SW 1271 (cell line): ENCODE results near the gene HSD17B10.
"Not testable (repeated sequence)": the region's sequence is repeated elsewhere in the genome, so short reads cannot be mapped to it uniquely, and the experiment has no call there.

ENCODE experiments used
- DNase-seq, 2 experiments: peaks; one replicate each; lab custom pipeline; 2025; lab: John Stamatoyannopoulos, UW

HSD17B10 gene

DNA sequence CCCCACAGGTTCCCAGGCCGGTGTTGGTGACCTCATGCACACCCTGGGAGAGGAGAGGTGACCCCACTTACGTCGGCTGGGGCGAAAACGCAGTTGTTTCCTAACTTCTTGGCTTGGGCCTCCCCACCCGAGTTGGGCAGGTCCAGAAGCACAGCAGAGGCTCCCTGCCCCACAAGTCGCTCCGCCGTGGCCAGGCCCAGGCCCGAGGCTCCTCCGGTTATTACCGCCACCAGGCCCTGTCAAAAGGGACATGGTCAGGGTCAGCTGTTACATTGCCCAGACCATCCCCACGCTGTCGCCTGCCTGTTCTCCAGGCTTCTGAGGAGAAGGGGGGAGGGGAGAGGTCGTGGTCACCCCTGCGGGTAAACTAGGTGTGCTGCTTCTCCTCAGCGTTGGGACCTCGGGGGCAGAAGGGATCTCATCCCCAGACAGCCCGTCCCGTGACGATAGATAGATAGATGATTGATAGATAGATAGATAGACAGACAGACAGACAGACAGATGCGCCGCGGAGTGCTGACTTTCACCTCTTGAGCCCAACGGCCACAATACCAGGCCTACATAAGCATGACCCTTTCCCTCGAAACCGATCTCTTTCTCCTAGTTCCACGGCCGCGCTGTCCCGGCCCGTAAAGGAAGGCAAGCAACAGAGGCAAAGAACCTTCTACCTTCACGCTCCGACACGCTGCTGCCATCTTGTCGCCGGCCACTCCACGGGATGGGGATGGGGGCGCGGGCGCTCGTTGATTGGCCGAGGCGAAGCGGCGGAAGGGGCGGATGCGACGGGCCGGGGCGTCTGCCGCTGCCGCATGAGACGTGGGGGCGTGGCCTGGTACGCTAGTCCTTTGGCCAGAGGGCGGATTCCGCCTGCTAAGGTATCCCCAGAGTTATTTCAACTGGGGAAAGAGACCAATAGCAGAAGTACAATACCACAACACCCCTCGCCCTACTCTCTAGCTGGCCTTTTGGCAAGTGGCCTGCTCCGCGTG lies at the start of gene HSD17B10:
TSS of gene HSD17B10 (minus strand) at position 720 of the 989 bp plus-strand sequence. CDS start at position 695, 25 bp downstream.
- peak; percentile 1 to 64 for DNase-seq

DNA sequence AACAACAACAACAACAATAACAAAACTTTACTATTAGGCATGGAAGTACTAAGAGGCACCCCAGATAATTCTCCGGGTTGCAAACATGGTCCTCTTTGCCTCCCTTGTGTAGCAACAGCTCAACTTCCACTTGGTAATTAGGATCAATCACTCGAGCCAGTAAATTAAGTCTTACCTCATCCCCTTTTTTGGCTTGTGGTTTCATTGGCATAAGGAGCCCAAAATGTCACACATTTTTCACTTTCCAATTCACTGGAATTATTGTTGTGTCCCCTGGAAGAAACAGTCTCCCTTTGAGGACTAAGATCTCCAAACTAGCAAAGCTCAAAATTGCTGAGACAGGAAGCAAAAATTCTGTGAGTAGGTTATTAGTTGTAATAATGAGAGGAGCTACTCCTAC lies 49.2 kb upstream of the HSD17B10 start:
- DNase-seq: no peak

DNA sequence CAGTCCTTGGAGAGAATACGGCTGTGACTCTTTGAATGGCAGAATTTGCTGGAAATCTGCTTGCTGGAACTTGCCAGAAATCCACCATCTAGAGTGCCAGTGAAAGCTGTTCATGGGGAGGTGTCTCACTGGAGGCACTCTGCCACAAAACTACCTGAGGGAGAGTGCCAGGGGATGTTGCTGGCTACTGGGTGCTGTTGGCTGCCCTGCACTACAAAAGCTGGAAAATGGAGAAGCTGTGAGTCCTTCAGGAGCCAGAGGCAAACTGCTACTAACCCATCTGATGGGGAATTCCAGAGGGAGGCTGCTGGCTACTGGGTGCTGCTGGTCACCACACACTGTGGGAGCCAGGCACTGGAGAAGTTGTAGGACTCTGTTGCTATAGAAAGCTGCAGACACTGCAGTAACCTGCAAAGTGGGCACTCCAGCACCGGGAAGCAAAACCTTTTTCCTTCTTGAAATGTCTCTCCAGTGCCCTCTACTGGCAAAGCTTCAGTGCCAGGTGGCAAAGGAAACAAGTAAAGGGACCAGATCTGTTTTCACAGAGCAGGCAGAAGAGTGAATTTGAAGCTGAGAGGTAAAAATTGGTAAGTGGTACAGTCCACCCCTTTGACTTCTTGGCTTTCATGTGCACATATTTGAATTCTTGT lies 47.8 kb upstream of the HSD17B10 start:
- peak in 1 of 2 experiments; percentile 3 for DNase-seq

DNA sequence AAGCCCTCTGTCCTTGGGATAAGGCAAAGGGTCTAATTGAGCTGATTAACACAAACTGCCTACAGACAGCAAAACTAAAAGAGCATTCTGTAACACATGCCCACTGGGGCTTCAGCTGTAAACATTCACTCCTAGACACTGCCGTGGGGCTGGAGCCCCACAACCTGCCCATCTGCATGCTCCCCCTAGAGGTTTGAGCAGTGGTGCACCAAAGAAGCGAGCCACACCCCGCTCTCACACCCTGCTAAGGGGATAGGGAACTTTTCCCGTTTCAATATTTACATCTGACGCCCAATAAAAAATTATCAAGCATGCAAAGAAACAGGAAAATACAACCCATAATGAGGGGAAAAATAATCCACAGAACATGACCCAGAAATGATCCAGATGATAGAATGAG lies 46.9 kb upstream of the HSD17B10 start:
- no peak for DNase-seq

DNA sequence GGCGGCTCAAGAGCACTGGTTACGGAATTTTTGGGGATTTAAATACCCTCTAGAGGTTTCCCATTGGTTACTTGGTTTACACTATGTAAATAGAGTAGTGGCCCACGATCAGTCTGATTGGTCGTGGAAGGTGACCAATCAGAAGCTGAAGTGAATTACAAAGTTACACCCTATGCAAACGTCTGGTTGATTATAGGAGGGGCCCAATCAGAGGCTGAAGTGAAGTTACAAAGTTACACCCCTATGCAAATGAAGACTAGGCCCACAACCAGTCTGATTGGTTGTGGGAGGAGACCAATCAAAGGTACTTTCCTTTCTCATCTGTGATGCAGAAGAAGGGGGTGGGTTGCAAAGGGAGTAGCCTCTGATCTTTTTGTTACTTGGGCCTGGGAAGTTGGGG lies 45.1 kb upstream of the HSD17B10 start:
- DNase-seq: no peak

DNA sequence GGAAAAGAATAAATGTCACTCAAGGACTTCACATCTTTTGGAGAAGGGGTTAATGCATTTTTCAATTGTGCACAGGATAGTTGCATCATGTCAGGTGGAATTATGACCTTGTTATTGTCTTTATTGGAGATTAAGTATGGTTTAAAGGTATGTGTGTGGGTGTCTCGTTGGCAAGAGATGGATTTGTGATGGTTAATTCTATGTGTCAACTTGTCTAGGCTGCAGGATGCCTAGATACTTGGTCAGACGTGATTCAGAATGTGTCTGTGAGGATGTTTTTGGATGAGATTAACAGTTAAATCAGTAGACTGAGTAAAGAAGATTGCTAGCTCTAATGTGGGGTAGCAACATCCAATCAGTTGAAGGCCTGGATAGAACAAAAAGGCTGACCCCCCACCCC lies 42.2 kb upstream of the HSD17B10 start:
- DNase-seq: no peak

DNA sequence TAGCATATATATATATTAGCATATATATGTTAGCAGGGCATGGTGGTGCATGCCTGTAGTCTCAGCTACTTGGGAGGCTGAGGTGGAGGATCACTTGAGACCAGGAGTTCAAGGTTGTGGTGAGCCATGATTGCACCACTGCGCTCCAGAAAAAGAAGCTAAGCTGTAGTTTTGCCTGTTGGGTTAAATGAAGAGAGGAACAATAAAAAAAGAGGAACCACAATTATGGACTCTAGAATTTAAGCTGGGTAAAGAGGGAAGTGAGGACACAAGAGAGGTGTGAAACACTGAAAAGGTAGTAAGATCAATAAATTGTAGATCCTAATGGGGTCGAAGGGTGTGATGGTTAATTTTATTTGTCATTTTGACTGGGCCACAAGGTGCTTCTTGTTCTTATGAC lies 40.5 kb upstream of the HSD17B10 start:
- DNase-seq: no peak

DNA sequence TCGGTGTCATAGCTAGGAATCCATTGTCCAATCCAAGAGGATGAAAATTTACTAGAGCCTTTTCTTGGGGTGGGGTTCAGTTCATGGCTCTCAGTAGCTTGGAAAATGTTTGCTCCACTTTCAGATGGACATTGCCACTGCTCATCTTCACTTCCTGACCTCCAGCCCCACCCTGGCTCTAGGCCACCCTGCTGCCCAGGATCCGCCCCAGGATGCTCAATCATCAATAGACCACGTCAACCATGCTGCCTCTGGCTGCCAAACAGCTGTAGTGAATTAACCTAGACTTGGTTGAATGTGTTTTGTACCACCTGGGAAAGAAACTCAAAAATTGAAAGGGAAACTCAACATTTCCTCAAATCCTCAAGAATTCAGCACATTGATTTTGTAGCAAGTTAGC lies 37.2 kb upstream of the HSD17B10 start:
- DNase-seq: no peak

GRCh38 chrX:53468659-53469058 lies 34.5 kb upstream of the HSD17B10 start:
- DNase-seq: not testable (repeated sequence)

DNA sequence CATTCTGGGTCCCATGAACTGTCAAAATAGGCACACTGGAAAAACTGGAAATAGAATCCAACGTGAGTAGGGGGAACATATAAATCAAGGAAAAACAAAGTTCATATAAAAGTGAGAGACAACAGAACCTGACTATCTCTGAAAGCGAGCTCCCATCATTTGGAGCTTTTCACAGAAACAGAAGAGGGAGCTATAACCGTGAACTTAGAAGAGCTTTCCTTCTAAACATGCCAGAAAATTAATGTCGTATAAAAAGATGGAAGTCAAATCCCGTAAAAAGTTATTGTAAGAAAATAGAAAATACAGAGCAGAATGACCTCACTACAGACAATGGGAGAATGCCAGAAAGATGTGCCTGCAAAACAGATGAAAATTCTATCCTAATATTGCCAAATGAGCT lies 23.9 kb upstream of the HSD17B10 start:
- no peak for DNase-seq

GRCh38 chrX:53456254-53456653 lies 22.1 kb upstream of the HSD17B10 start:
- no peak for DNase-seq

DNA sequence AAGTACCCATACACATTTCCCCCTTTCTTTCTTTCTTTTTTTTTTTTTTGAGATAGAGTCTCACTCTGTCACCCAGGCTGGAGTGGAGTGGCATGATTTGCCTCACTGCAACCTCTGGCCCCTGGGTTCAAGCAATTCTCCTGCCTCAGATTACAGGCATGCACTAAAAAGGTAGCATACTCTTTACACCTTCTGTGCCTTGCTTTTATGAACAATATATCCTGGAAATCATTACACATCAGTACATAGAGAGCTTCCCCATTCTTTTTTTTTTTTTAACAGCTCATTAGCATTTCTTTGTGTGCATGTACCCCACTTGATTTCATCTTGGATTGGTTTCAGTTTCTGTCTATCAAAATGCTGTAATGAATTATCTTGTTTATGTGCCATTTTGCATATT lies 18.6 kb upstream of the HSD17B10 start:
- no peak for DNase-seq

DNA sequence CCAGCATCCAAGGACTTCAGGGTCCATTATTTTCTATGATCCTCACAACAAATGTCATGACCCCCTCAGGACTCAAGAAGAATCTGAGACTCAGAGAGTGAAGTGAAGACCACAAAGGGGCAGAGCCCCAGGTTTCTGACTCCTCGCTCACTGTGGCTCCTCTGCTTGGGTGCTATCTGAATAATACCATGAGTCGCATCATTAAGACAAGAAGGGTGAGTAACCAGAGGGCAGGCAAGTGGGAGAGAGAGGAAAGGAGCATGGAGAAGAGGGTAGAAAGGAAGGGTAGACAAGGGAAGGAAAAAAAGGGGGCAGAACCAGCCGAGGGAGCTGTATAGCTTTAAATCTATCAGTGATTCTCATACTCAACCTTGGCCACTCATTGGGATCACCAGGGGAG lies 15.5 kb upstream of the HSD17B10 start:
- no peak for DNase-seq

- DNase-seq: no peak
Observed at GRCh38 chrX:53447441-53447840, 13.3 kb upstream of the HSD17B10 start.

- peak; percentile 0 to 2 for DNase-seq
Observed at GRCh38 chrX:53445977-53446376, 11.8 kb upstream of the HSD17B10 start.

DNA sequence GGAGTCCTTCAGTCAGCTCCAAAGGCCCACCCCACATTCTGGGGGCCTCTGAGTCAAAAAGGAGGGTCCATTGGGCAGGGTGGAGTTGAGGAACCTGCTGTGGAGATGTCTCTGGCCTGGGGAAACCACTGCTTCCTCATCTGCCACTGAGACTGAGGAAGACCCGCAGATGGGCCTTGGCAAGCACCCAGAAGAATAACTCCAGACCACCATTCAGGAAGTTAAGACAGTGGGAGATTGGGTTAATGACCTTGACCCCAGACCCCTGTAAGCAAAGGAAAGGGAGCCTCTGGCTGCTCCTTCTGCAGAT lies 8.1 kb upstream of the HSD17B10 start:
- no peak for DNase-seq

DNA sequence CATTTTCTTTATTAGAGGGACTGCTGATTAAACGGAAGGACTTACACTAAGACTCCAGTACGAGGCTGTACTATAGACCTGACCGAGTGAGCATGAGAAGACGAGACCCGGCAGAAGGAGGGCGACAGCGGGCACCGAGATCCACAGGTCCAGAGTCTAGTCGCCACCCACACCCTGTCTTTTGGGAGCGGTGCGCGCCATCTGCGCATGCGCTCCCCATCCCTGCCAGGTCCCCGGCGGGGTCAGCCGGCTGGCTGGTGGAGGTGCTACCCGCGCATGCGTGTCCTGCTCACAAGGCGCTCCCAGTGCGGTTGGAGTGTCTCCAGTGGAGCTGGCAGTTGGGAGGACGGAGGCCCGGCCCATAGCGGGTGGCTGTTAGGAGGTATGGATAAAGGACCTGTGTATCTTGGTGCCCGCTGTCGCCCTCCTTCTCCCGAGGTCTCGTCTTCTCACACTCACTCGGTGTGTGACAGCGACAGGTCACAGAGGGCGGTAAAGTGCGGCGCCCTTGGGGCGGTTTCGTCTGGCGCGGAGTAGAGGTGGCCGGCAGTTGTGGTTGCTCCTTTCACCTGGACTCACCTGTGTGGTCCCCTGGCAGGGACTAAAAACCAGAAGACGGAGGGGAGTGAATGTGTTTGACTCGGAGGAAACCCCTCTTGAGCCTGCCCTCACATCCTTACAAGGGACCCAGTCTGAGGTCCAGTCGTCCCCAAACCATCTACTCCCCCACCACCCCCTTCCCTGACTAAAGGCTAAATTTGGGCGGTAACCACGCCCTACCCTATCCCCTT lies 7.6 kb upstream of the HSD17B10 start:
- DNase-seq: no peak

DNA sequence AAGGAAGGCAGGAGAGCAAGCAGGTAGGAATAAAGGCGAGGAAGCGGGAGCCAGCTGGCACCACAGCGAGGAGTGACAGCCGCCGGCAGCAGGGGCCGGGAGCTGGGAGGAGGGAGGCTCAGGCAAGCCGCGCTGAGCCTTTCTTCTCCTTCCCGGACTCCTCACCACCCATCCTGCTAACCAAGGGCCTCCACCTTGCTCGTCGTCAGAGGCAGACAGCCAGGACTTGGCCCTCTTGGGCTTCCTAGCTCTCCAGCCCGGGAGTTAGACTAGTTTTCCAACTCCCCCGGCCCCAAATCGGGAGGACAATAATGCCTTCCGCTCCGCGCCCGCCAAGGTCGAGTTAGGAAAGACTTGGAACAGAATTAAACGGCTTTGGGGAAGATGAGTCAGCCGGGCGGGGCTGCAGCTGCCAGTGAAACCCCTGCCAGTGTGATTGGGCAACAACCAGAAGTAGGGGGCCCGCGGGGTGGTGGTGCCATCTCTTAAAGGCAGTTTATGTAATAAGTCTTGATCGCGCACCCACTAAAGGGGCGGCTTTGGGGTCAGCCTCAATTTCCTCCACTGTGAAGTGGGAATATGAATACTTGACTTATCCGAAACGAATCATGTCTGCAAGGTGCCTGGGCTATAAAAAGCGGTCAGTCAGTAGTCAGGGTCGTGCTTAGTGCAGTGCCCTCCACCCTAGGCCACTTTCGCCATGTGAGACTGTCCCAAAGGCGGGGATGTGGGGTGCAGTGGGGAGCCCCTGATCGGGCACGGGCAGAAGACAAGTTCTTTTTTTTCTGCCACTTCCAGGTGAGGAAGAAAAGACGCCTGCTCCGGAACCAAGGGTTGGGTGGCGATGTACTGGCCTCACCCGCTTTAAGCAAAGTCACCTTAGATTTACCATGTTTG lies 6.7 kb upstream of the HSD17B10 start:
- no peak for DNase-seq

DNA sequence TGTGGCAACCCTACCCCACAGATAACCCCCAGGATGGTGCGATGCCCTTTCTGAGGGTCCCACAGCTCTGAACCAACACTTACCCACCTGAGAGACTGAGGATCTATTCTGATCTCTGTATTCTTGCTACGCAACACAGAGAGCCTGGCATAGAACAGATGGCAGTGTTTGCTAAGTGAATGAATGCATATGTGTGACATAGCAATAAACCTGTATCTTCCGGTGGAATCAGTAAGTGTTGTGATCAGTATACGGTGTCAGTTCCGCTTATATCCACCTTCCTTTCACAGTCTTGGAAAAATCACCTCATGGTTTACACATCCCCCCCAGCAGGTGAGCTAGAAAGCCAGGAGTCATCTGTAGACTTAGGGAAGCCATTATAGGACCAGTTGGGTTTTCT lies 5.9 kb upstream of the HSD17B10 start:
- no peak for DNase-seq

- no peak for DNase-seq
Observed at GRCh38 chrX:53438832-53439230, 4.7 kb upstream of the HSD17B10 start.

- no peak for DNase-seq
Observed at GRCh38 chrX:53438174-53438831, 4.1 kb upstream of the HSD17B10 start.
